ENCODE results near the gene ZDHHC24. TPM values are rescaled to one million over a fixed set of nuclear protein-coding genes. Genes with fewer than 3 reads are reported as not detected.

ZDHHC24 gene
- total and polyA plus RNA-seq, 10 of the 15 experiments (the other 5 are each of a cell fraction or from before 2014, with no cell fraction given) = 0.86 to 17.5 (median 6.8) TPM

- ChIA-PET POLR2A (interaction anchor here (0.5 kb wide), 1 partner anchor 22 kb away, joined by 6 read pairs; no protein-coding TSS in a partner anchor), RAD21 (ENCODE audit: unreplicated experiment) (interaction anchor here (1.8 kb wide), 1 partner anchor 201 kb away, joined by 7 read pairs; the partner anchor contains the start of gene RBM4B), CTCF (interaction anchor here (0.6 to 3.6 kb wide), 11 partner anchors 7 to 346 kb away, joined by 3 to 41 read pairs (median 10); partner anchors contain the start of genes MRPL11 and PELI3), SMC1A (ENCODE audit: uncharacterized antibody, unreplicated experiment) (interaction anchor here (1.0 to 2.7 kb wide), 4 partner anchors 19 to 201 kb away, joined by 3 to 10 read pairs (median 6); partner anchors contain the start of gene MRPL11)
- BruUV-seq (replicated peaks) = no TSS peak
- Histone ChIP-seq H2AFZ (ENCODE audit: control insufficient read depth, low read depth, low read length) (no peak overlapping the region), H3K4me2 (ENCODE audit: control insufficient read depth, insufficient read depth) (no peak overlapping the region), H3K9ac (ENCODE audit: control insufficient read depth, insufficient read depth, low read length) (no peak overlapping the region), H3K9me3 (replicated peaks; ENCODE audit: control insufficient read depth, insufficient read depth, low read length) (no peaks in the 10 kb centered on the region), H3K27me3 (replicated peaks in 1 of 2; ENCODE audit: control insufficient read depth in 2 of 2, insufficient read depth in 2 of 2, low read length in 1 of 2) (no peaks in the 10 kb centered on the region), H3K4me3 (no peak overlapping the region), H3K79me2 (ENCODE audit: control insufficient read depth, insufficient read depth, low read length) (peaks cover 23% of the 10 kb centered on the region), H3K4me1 (ENCODE audit: control insufficient read depth, insufficient read depth, low read length) (peaks cover 6% of the 10 kb centered on the region), H3K27ac (ENCODE audit: control insufficient read depth, insufficient read depth) (no peak overlapping the region), H4K20me1 (ENCODE audit: control insufficient read depth, insufficient read depth) (no peaks in the 10 kb centered on the region), H3K36me3 (ENCODE audit: control insufficient read depth in 2 of 2, insufficient read depth in 2 of 2, low read length in 1 of 2) (0 out of 4 replicates have a peak, but pooled peaks cover 0 to 2% of the 10 kb centered on the region in 2 experiments)
- ATAC-seq = no peak
- DNase-seq (ENCODE audit: low read depth, low spot score) = no peak
- in situ Hi-C loops (cut with MboI) (no loop called here), intact Hi-C loops (cut with micrococcal nuclease; ENCODE audit: unreplicated experiment) (no loop called here)
- WGBS (ENCODE audit: insufficient coverage, insufficient replicate concordance, low lambda C conversion rate, missing lambda C conversion rate) = 79% methylated on average over 11 of the region's 11 CpGs
- FAIRE-seq = no peak
- TF ChIP-seq IRF5 (IDR thresholded peaks at IDR 0.05; ENCODE audit: borderline replicate concordance) (no peak), TAF1 (IDR thresholded peaks at IDR 0.05; ENCODE audit: borderline replicate concordance, low read depth, low read length) (no peak), KAT2A (conservative IDR thresholded peaks at IDR 0.05; ENCODE audit: control insufficient read depth, low read depth, low read length) (no peak), ATF3 (IDR thresholded peaks at IDR 0.05; ENCODE audit: borderline replicate concordance, extremely low read depth, low read depth, low read length) (no peak), JUND (IDR thresholded peaks at IDR 0.05; ENCODE audit: low read depth, low read length) (no peak), BMI1 (IDR thresholded peaks at IDR 0.05; ENCODE audit: borderline replicate concordance) (no peak), NFIC (IDR thresholded peaks at IDR 0.05; ENCODE audit: low read depth, low read length) (no peak), EGR1 (IDR thresholded peaks at IDR 0.05; ENCODE audit: borderline replicate concordance in 1 of 2, low read depth in 2 of 2, low read length in 2 of 2) (no peak), POU2F2 (IDR thresholded peaks at IDR 0.05; ENCODE audit: borderline replicate concordance, low read depth, low read length) (no peak), PBX3 (IDR thresholded peaks at IDR 0.05; ENCODE audit: insufficient replicate concordance, low read depth, low read length) (no peak), ZNF207 (IDR thresholded peaks at IDR 0.05; ENCODE audit: borderline replicate concordance) (no peak)
- TF ChIP-seq, protein P1, sequence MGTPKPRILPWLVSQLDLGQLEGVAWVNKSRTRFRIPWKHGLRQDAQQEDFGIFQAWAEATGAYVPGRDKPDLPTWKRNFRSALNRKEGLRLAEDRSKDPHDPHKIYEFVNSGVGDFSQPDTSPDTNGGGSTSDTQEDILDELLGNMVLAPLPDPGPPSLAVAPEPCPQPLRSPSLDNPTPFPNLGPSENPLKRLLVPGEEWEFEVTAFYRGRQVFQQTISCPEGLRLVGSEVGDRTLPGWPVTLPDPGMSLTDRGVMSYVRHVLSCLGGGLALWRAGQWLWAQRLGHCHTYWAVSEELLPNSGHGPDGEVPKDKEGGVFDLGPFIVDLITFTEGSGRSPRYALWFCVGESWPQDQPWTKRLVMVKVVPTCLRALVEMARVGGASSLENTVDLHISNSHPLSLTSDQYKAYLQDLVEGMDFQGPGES (IDR thresholded peaks at IDR 0.05) = no peak
- TF ChIP-seq, protein P2, sequence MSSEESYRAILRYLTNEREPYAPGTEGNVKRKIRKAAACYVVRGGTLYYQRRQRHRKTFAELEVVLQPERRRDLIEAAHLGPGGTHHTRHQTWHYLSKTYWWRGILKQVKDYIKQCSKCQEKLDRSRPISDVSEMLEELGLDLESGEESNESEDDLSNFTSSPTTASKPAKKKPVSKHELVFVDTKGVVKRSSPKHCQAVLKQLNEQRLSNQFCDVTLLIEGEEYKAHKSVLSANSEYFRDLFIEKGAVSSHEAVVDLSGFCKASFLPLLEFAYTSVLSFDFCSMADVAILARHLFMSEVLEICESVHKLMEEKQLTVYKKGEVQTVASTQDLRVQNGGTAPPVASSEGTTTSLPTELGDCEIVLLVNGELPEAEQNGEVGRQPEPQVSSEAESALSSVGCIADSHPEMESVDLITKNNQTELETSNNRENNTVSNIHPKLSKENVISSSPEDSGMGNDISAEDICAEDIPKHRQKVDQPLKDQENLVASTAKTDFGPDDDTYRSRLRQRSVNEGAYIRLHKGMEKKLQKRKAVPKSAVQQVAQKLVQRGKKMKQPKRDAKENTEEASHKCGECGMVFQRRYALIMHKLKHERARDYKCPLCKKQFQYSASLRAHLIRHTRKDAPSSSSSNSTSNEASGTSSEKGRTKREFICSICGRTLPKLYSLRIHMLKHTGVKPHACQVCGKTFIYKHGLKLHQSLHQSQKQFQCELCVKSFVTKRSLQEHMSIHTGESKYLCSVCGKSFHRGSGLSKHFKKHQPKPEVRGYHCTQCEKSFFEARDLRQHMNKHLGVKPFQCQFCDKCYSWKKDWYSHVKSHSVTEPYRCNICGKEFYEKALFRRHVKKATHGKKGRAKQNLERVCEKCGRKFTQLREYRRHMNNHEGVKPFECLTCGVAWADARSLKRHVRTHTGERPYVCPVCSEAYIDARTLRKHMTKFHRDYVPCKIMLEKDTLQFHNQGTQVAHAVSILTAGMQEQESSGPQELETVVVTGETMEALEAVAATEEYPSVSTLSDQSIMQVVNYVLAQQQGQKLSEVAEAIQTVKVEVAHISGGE (CRISPR knock-in tag; IDR thresholded peaks at IDR 0.05) = no peak
Measured at GRCh38 chr11:66477263-66478201, 68.3 kb downstream of the ZDHHC24 start.

Data from GM12878 (cell line).